ENCODE results near the gene UBXN2A. TPM values are rescaled to one million over a fixed set of nuclear protein-coding genes. Genes with fewer than 3 reads are reported as not detected.
A peak's percentile ranks its signal among the peaks of the same experiment; 100 is the strongest.

Gene UBXN2A
- total and polyA plus RNA-seq, 7 donors: 8.1 to 21.2 (median 15.0) TPM

DNA sequence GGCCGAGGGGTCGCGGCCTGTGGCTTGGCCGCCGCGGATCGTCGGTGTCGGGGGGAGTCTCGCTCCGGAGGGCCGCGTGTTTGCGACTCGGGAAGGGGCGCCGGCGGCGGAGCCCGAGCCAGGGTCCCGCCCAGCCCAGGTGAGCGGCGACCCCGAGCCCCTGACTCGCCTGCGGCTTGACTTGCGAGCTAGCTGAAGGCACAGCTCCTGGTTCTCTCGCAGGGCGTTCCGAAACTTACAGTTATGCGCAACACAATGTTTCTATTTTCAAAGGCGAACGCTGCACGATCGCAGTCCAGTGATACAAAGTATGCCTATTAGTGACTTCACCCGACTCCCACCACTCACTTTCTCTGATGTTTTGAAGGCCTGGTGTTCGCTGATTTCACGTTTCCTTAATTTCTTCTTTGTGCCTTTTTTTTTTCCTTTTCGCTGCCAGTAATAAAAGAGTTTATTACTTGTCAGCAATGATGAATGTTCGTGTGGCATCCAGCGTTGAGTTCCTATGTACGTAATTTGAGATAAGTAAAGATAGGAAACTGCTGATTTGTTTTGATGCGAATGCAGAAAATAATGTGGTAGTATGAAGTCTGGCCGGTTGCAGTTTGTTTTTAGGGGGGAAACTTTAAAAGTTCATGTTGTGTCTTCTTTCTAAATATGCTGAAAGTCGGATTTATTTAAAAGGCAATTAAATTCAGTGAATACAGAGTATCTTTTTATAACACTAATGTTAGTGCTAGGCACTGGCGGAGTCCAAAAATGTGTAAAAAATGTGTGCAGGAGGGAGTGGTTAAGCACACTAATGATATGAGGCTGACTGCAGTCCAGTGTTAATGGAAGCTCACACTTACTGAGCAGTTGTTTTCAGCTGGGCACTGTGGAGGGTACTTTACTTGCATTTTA, 706 bp downstream of the UBXN2A start:
- intact Hi-C loops (cut with DNase I): loop anchor here (1.0 to 5.0 kb wide), 3 partner anchors 14 to 136 kb away; partner anchors contain the start of genes ATAD2B, FKBP1B, SF3B6 and WDCP

DNA sequence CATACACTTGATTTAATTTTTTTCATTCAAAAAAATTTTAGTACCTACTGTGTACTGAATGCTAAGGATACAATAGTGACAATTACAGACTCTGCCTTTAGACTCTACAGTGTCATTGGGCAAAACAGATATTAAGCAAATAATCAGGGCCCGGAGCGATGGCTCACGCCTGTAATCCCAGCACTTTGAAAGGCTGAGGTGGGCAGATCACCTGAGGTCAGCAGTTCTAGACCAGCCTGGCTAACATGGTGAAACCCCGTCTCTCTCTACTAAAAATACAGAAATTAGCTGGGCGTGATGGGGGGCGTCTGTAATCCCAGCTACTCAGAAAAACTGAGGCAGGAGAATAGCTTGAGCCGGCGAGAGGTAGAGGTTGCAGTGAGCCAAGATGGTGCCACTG, 1.4 kb downstream of the UBXN2A start:
- Histone ChIP-seq H3K27me3 (no peaks in the 10 kb centered on the region), H3K27ac (peak overlapping the region in 3 of 4 donors; percentile 87 to 98 (median 95)), H3K4me1 (peaks cover 0 to 20% (median 14%) of the 10 kb centered on the region in 4 donors), H3K4me3 (peak overlapping the region in 2 of 4 donors; percentile 81 to 87), H3K9me3 (no peaks in the 10 kb centered on the region), H3K36me3 (no peaks in the 10 kb centered on the region)
- WGBS, 2 donors: 73 to 82% methylated on average over 8 of the region's 8 CpGs
- no peak for DNase-seq
- intact Hi-C loops (cut with DNase I): loop anchor here (2.0 to 5.0 kb wide), 2 partner anchors 106 to 135 kb away; partner anchors contain the start of genes FKBP1B, SF3B6 and WDCP
- TF ChIP-seq EP300 (IDR thresholded peaks at IDR 0.05): no peak
- TF ChIP-seq POLR2A (IDR thresholded peaks at IDR 0.05): no peak
- TF ChIP-seq, protein P1, sequence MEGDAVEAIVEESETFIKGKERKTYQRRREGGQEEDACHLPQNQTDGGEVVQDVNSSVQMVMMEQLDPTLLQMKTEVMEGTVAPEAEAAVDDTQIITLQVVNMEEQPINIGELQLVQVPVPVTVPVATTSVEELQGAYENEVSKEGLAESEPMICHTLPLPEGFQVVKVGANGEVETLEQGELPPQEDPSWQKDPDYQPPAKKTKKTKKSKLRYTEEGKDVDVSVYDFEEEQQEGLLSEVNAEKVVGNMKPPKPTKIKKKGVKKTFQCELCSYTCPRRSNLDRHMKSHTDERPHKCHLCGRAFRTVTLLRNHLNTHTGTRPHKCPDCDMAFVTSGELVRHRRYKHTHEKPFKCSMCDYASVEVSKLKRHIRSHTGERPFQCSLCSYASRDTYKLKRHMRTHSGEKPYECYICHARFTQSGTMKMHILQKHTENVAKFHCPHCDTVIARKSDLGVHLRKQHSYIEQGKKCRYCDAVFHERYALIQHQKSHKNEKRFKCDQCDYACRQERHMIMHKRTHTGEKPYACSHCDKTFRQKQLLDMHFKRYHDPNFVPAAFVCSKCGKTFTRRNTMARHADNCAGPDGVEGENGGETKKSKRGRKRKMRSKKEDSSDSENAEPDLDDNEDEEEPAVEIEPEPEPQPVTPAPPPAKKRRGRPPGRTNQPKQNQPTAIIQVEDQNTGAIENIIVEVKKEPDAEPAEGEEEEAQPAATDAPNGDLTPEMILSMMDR (IDR thresholded peaks at IDR 0.05): no peak
- TF ChIP-seq POLR2AphosphoS5 (IDR thresholded peaks at IDR 0.05): no peak

More for the DNA sequence above, 706 bp downstream of the UBXN2A start:
- Histone ChIP-seq H3K4me1 (peaks cover 0 to 20% (median 14%) of the 10 kb centered on the region in 4 donors), H3K27me3 (no peaks in the 10 kb centered on the region), H3K36me3 (no peaks in the 10 kb centered on the region), H3K9me3 (no peaks in the 10 kb centered on the region), H3K27ac (peak overlapping the region; percentile 87 to 98 (median 94)), H3K4me3 (peak overlapping the region; percentile 63 to 98 (median 84))
- WGBS, 2 donors: 1 to 2% methylated on average over 46 of the region's 46 CpGs
- peak; percentile 69 for DNase-seq
- TF ChIP-seq, protein P1 (IDR thresholded peaks at IDR 0.05): no peak
- TF ChIP-seq POLR2A (IDR thresholded peaks at IDR 0.05): no peak
- no peak for TF ChIP-seq POLR2AphosphoS5 (IDR thresholded peaks at IDR 0.05)
- no peak for TF ChIP-seq EP300 (IDR thresholded peaks at IDR 0.05)

DNA sequence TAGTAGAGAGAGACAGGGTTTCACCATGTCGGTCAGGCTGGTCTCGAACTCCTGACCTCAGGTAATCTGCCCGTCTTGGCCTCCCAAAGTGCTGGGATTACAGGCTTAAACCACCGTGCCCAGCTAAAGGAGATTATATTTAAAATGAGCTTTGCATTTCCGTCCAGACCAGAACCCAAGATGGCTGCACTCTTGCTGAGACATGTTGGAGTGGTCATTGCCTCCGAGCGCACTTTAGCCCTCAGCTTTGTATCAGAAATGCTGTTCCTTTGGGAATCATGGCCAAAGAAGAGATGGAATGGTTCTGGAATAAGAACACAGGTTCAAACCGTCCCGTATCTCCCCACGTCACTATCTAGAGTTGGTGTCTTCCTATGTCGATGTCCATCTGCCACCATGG, 3.4 kb downstream of the UBXN2A start:
- Histone ChIP-seq H3K9me3 (no peaks in the 10 kb centered on the region), H3K27me3 (no peaks in the 10 kb centered on the region), H3K36me3 (no peaks in the 10 kb centered on the region), H3K4me3 (no peak overlapping the region), H3K4me1 (peaks cover 0 to 20% (median 14%) of the 10 kb centered on the region in 4 donors), H3K27ac (no peak overlapping the region)
- WGBS, 2 donors: 97 to 98% methylated on average over 11 of the region's 11 CpGs
- intact Hi-C loops (cut with DNase I): loop anchor here (5.0 kb wide), 1 partner anchor 104 kb away; the partner anchor contains the start of genes FKBP1B and WDCP
- no peak for DNase-seq
- TF ChIP-seq POLR2AphosphoS5 (IDR thresholded peaks at IDR 0.05) (no peak), POLR2A (IDR thresholded peaks at IDR 0.05) (no peak), EP300 (IDR thresholded peaks at IDR 0.05) (no peak)
- TF ChIP-seq, protein P1 (IDR thresholded peaks at IDR 0.05): no peak

DNA sequence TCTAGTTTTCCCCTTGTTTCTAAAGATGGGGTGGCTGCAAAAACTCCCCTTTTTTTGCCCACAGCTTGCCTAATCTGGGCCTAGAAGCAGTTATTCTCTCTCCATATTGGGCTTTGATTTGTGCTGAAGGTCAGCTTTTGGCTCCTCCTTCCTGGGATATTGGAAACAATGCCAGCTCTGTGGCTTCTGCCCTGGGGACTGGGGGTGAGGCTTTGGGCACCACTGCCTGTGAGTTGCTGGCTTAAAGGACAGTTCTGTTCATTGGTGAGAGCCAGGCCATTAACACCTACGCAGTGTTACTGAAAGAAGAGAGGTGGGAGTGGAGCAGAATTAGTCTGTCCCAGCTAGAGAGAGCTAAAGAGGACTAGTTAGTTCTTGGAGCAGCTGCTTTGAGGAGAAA, 4.3 kb downstream of the UBXN2A start:
- no peaks in the 10 kb centered on the region for H3K9me3 ChIP-seq
- peaks cover 0 to 13% (median 9%) of the 10 kb centered on the region in 4 donors for H3K4me1 ChIP-seq
- H3K4me3 ChIP-seq: no peak overlapping the region
- intact Hi-C loops (cut with DNase I): loop anchor here (5.0 kb wide), 1 partner anchor 103 kb away; the partner anchor contains the start of genes FKBP1B and WDCP
- no peak for DNase-seq
- WGBS, 2 donors: 27 to 78% methylated on average over 1 of the region's 1 CpG
- H3K27me3 ChIP-seq: no peaks in the 10 kb centered on the region
- no peak for TF ChIP-seq EP300 (IDR thresholded peaks at IDR 0.05)
- TF ChIP-seq POLR2AphosphoS5 (IDR thresholded peaks at IDR 0.05): no peak
- TF ChIP-seq, protein P1 (IDR thresholded peaks at IDR 0.05): no peak
- TF ChIP-seq POLR2A (IDR thresholded peaks at IDR 0.05): no peak
- H3K36me3 ChIP-seq: no peaks in the 10 kb centered on the region
- H3K27ac ChIP-seq: no peak overlapping the region

All from sigmoid colon (tissue), 7 donors.